GM15510 (cell line): ENCODE data around the gene UBASH3A.

Source experiments
- POLR2A ChIP-seq: IDR thresholded peaks from 3 replicates; pipeline ENCODE4 v1.6.1; 2011; ENCODE audit warnings: borderline replicate concordance; ENCODE audit not compliant: insufficient read length; ENCODE audit errors: extremely low read depth

The UBASH3A gene

GRCh38 chr21:42463861-42464515 is 60.3 kb downstream of the UBASH3A start:
- TF ChIP-seq POLR2A: no peak

DNA sequence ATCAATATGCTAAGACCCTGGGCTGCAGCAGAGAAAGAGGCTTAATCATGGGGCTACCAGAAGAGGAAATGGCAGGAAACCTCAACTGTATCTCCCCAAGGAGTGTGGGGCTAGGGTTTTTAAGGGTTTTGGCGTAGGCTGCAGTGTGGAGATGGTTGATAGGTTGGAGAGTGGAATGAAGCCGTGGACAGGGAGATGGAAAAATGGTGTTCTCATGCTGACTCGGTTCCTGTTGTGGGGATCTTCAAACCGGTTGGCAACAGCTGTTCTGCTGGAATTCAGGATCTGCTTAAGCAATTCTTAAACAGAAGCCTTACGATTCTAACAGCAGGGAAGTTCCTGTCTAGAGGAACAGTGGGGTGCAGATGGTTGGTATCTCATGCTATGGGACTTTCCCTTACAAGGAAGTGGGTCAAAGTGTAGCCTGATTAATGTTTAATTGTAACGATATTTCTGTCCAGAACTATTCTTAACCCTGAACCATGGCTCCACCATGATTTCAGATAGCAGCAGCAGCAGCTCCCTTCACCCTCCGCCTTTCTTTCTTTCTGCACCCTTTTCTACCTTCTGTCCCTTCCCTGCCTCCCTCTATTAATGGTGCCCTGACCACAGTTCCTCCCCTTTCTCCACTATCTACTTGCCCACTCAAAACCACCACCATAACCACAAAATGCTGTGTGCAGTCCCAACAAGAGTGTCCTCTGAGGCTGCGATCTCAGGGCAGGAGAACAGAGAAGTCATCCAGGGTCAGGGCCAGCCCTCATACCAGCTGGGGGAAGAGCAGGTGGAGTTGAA is 61.5 kb downstream of the UBASH3A start:
- no peak for TF ChIP-seq POLR2A

DNA sequence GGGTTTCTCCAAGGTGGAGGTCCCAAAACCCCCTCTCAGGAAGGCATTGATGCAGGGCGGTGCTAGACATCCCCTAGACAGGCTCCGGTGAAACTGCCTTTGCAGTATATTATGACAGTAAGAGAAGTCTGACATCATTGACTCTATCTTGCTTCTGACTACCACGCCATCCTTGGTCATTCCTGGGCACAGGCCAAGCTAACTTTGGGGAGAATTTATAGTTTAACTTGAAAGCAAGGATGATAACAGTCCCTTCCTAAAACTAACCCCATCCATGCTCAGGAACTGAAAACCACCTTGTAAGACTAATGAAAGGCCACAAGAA is 62.1 kb downstream of the UBASH3A start:
- no peak for TF ChIP-seq POLR2A

DNA sequence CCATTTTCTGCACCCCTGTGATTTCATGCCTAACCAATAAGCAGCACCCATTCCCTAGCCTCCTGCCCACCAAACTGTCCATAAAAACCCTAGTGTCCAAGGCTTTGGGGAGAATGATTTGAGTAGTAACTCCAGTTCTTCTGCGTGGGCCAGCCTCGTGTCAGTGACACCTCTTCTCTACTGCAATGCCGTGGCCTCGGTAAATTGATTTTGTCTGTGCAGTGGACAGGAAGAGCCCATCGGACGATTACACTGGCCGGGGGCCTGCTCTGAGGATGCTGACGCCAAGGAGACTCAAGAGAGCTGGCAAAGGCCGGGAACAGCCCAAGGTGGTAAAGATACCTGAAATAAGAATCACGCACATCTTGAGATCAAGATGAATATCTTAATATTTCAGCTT is 63.0 kb downstream of the UBASH3A start:
- no peak for TF ChIP-seq POLR2A

DNA sequence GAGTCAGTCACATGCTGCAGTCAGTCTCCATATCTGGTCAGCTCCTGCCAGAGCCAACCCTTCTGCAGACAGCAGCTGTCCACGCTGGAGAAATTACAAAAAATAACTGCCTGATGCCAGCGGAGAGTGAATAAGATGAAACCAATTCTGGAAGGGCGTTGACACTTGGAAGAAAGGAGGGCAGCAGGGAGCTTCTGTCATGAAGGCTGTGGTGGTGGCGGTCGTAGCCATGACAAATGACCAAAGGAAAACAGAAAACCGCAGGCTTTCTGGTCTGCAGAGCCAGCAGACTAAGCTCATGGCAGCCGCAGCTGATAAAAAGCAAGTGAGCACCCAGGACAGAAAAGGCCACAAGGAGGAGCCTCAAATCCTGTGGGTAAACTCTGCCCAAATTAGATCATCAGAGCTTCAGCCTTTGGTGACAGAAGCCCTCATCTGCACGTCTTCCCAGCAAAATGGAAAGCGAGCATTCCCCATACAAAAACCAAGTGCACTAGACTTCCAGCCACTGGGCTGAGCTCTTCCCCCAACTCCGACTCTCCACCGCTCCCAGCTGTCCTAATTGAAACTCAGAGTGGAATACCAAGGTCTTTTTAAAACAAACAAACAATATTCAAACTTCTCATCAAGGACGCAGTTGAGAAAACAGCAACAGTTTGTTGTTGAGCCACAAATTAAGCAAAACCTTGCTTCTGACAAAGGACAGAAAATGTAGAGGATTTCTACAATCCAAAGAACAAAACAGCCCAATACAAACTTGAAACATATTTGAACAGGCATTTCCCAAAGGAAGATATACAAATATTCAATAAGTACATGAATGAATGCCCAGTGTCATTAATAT is 63.7 kb downstream of the UBASH3A start:
- TF ChIP-seq POLR2A: no peak

GRCh38 chr21:42468491-42469131 is 64.9 kb downstream of the UBASH3A start:
- TF ChIP-seq POLR2A: no peak

DNA sequence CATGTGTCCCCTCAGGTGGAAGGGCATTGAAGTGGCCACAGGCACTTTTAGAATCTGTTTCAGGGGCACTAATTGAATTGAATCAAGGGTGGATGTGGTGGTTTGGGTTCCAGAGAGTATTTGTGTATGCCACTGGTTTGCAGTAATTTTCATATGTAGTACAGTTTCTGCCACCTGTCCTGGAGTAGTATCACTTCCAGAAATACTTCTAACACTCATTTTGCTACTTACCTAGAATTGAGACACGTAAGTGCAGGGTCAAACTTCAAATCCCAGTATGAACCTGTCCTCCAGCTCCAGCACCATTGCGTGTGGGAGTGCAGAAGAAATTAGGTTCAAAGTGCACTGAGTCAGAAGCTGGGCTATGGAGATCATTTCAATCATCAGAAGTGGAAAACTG is 65.6 kb downstream of the UBASH3A start:
- no peak for TF ChIP-seq POLR2A

- TF ChIP-seq POLR2A: no peak
These were observed 67.5 kb downstream of the UBASH3A start for GRCh38 chr21:42471206-42471605.

DNA sequence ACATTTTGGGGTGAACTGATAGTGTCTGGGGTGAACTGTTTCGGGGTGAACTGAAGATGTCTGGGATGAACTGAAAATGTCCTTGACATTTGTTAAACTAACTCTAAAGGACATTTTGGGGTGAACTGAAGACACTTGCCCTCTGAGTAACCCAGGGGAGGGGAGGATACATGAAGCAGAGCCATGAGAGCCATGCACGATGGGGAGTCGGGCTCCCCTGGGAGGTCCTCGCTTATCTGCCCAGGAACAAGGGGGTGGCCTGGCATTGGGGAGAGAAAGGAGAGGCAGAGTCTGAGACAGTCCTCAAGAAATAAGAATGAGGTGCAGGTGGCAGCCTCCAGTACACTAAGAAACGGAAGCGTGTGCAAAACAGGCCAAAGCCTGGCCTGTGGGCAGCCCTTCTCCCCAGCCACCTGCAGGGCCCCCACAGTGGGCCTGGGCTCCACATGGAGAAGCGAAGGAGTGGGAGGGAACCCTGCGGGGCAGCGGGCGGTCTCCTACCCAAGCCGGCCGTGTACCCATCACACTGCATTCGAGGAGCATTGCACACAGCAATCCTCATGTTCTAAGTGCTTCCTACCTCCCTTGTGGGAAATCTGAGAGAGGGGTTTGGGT is 68.1 kb downstream of the UBASH3A start:
- TF ChIP-seq POLR2A: no peak

- TF ChIP-seq POLR2A: no peak
These were observed 68.8 kb downstream of the UBASH3A start for GRCh38 chr21:42472521-42472920.

GRCh38 chr21:42473498-42474042 is 69.9 kb downstream of the UBASH3A start:
- TF ChIP-seq POLR2A: no peak

- TF ChIP-seq POLR2A: no peak
These were observed 70.5 kb downstream of the UBASH3A start for GRCh38 chr21:42474043-42474831.

DNA sequence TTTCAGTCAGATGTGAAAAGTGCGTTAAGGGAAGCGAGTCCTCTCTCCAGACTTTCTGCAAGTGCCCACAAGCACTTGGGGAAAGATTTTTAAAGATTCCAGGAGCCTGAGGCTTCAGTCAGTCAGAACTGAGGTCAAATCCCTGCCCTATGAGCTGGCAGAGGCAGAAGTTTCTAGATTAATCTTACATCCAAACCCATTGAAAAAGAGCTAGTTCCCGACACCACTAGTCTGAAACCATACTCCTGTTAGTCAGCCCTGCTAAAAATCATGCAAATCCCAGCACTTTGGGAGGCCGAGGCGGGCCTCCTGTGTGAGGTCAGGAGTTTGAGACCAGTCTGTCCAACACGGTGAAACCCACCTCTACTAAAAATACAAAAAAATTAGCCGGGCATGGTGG is 71.3 kb downstream of the UBASH3A start:
- no peak for TF ChIP-seq POLR2A

DNA sequence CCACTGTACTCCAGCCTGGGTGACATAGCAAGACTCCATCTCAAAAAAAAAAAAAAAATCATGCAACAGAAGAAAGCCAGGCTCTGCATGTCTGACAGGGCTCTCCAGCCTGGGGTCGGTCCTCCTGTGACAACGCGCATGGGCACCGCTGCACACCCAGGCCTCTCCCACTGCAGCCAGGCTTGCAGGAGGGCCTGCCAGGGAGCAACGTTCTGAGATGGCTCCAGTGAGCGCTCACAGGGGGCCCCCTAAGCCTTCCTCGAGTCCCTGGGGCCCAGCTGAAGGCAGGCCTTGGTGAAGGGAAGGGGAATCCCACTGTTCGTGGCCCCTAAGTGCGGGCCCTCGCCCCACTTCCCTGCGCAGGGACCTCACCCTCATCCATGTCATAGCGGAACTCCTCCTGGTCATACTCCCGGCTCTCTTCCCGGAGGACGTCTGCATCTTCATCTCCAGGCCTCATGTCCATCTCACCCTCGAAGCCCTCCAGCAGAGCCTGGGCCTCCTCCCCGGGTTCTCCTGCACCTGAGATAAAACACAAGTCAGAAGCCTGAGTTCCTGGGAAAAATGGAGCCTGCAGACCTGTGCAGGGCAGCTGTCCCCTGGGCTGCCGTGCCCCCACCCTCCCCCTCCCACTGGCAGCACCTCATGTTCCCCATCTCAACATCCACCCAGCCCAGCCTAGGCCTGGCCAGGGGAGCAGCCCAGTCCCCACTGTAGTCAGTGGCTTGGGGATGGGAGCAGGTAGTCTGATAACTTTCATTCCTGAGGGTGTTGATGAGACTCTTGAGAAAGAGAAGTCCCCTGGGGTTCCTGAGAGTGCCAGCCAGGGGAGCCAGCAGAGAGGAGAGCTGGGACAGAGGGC is 72.1 kb downstream of the UBASH3A start:
- TF ChIP-seq POLR2A: no peak
